KG1 (cell line): ENCODE measurements around the gene COL5A2.
A peak's percentile ranks its signal among the peaks of the same experiment; 100 is the strongest.

Experiments
- DNase-seq: peaks from one replicate; lab custom pipeline; 2025; lab: John Stamatoyannopoulos, UW

COL5A2 gene

DNA sequence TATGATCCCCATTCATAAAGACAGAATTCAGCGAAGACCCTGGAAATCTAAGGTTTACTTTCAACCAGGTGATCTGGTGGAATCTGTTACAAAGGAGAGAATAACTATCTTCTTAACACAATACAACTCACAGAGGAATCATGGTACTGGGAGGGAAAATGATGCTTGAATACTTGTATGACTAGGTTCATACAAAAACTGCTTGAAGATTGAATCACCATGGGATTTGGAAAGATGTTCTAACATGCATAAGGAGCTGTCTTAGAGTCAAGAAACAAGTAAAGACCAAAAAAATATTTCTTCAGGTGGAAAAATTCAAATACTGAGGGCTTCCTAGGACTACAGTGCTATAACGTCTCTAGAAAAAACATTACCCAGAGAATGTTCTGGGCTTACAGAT lies 32.2 kb downstream of the COL5A2 start:
- DNase-seq, result no peak

GRCh38 chr2:189146553-189146952 lies 33.0 kb downstream of the COL5A2 start:
- DNase-seq, result no peak

DNA sequence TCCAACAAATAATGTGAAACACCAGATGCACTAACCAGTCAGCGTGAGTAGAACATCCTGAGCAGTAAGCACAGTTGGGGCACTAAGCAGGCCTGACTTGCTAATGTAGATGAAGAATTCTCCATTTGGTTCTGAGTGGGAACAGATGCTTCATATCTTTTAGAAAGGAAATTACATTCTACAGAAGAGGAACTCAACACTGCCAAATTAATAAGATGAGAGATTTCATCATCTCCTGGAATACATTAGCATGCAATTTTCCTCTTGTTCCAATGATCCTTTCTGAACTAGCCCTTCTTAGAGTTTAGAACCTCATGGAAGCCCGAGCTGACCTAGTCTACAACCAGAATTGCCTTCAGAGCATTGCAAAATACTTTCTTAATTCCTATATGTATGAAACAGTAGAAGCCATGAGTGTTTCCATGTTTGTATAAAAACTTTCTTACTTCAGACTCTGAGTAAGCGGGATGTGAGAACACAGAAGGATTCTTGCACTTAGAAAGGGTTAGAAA lies 34.8 kb downstream of the COL5A2 start:
- no peak for DNase-seq

- no peak for DNase-seq
Observed at GRCh38 chr2:189143925-189144324, 35.6 kb downstream of the COL5A2 start.

DNA sequence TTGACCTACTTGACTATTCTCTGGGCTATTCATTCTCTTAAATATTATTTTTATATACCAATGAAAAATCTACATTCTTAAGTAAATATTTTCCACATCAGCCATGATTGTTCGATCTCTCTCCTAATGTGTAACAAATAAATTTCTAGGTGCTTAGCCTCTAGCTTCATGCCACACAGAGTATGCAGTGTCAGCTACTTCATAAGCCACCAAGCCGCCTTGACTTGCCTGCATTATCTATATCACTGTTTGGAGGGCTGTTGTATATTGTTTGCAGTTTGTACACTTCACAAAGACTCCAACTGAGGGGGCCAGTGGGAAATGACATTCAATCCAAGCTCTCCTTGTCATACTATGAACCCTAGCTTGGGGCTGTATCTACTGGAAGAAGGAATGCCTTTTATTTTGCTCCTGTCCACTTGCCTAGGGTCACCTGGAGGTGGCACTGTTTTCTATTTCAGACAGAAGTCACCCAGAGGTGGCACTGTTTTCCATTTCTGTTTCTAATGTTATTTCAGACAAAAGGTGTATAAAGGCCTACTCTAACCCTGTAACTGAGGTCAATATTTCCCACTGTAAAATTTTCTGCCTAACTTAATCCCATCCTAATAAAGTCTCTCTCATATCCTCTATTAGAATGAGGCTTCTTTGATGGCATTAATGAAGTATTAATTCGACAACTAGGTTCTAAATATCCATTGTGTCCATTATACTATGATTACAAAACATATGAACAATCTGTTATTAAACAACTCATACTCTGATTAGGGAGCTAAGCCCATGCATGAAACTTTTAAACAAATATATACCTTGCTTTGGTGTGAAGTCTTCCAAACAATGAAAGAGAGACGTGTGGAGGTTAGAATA lies 36.4 kb downstream of the COL5A2 start:
- DNase-seq, result peak; percentile 5

DNA sequence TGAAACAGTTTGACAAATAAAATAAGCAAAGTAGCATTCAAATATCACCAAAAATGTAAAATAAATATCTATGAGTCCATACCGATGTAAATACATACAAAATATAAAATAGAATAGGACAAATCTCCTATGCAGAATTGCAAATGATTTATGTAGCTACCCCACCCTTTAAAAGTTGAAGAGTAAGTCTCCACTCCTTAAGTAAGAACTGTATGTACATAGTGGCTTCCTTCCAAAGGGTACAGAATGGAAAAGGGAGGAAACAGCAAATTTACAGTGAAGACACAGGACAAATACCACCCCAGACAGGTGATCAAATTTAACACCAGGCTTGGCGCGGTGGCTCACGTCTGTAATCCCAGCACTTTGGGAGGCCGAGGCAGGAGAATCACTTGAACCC lies 40.8 kb downstream of the COL5A2 start:
- no peak for DNase-seq

- no peak for DNase-seq
Observed at GRCh38 chr2:189137519-189137918, 42.0 kb downstream of the COL5A2 start.

DNA sequence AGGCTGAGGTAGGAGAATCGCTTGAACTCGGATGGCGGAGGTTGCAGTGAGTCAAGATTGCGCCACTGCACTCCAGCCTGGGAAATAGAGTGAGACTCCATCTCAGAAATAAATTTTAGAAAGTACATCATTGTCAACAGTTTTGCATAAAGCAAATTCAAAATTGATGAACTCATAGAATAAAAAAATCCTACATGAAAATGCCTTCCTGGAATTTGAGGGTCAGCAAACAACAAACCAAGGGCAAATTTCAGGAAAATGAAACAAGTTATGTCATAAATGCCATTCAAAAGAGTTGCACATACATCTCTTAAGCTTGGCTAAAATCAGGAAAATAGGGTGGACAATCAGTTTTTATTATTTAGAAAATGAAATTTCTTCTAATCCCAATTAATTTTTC lies 45.1 kb downstream of the COL5A2 start:
- DNase-seq, result no peak

- DNase-seq, result no peak
Observed at GRCh38 chr2:189131991-189132390, 47.6 kb downstream of the COL5A2 start.

GRCh38 chr2:189129971-189130370 lies 49.6 kb downstream of the COL5A2 start:
- no peak for DNase-seq

DNA sequence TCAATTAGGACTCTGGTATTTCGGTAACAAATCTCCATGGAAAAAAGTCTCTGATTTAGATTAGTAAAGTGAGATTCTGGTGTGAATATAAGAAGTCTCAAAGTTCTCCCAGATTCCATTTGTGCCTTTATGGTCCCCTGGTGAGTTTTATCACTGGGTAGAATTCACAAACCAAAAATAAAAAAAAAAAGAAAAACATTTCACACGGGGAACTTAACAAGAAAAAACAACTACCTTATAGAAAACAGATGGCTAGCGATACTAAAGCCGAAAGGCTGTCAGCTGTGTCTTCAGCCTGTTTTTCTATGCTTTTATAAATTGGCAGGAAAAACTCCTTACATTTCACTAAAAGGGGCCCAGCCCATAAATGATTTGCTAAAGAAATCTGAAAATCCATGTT lies 50.6 kb downstream of the COL5A2 start:
- no peak for DNase-seq

DNA sequence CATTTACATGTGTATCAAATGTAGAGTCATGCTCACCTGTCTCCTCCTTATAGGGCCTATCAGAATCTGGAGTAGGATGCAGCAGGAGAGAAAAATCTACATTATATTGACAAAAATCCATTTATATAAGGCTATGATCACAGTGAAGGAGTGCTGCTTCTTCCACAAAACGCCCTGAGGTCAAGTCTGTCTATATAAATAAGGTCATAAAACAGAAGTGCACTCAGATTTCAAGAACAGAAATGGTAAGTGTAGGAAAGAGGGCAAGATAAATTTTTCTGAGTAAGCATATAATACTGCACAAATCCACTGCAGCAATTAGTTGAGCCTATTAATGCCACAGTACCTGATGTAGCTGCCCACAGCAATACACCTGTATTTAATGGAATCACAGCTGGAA lies 51.8 kb downstream of the COL5A2 start:
- no peak for DNase-seq

- no peak for DNase-seq
Observed at GRCh38 chr2:189125195-189125594, 54.4 kb downstream of the COL5A2 start.

DNA sequence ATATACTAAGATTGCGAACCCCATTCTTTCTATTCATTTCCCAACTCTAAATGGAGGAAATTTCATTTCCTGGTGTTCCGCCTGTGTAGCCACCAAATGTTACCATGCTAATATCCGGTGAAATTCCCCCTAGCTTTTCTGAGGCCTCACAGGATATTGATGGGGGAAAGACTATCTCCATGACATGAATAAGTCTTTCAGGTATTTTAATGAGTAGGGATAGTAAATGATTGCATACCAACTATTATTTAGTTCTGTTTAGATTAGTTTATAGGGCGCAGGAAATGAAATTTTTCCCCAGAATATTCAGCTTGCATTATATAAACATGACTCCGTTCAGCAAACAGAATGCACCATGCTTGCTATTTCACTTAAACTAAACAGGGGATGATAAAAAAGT lies 55.4 kb downstream of the COL5A2 start:
- DNase-seq, result no peak

- no peak for DNase-seq
Observed at GRCh38 chr2:189118386-189118785, 61.2 kb downstream of the COL5A2 start.

GRCh38 chr2:189116979-189117378 lies 62.6 kb downstream of the COL5A2 start:
- no peak for DNase-seq

DNA sequence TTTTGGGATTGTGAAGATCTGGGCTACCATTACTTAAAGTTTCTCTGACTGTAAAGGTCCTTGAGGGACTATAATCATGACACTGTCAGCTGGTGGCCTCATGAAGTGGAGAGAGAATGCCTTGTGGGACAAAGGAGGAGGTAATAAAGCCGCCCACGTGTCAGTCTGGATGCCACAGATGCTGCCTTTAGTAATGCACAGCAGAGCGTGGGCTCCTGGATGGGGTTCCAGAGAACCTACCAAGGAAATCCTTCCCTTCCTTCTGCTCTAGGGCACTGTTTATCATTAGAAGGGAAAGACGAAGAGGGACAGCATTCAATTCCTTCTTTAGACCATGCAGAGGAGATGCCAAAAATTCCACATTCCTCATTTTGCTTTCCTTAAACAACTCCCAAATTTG lies 63.5 kb downstream of the COL5A2 start:
- no peak for DNase-seq

DNA sequence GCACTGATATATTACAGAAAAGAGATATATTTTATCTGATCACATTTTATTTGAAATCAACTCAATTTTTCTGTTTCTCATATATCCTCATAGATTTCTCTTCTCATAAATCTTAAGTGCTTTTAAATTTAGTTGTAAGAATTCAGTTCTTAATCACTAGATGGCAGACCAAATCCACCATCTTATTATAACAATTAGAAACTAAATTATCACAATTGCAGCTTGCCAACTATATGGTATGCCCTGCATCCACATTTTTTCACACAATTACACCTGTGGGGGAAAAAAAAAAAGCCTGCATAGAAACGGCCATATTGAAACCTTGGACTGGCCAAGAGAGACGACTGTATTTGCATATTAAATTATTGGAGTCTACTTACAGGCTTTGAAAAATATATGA lies 64.4 kb downstream of the COL5A2 start:
- DNase-seq, result no peak

DNA sequence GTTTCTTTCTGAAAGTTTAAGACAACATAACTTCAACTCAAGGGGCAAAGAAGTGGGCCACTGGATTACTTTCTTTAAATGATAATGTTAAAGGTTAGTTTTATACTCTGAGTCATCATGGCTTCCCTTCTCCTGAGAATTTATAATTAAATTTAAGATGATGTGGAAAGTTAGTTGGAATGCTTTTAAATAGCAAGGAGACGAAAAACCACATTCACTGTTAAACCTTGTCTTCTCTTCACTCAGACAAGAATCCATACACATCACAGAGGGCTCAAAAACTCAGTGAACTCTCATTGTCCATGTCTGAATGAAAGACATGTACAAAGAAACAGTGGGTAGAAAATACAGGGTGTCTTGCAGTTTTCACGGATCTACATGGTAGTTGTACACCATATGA lies 65.6 kb downstream of the COL5A2 start:
- no peak for DNase-seq

DNA sequence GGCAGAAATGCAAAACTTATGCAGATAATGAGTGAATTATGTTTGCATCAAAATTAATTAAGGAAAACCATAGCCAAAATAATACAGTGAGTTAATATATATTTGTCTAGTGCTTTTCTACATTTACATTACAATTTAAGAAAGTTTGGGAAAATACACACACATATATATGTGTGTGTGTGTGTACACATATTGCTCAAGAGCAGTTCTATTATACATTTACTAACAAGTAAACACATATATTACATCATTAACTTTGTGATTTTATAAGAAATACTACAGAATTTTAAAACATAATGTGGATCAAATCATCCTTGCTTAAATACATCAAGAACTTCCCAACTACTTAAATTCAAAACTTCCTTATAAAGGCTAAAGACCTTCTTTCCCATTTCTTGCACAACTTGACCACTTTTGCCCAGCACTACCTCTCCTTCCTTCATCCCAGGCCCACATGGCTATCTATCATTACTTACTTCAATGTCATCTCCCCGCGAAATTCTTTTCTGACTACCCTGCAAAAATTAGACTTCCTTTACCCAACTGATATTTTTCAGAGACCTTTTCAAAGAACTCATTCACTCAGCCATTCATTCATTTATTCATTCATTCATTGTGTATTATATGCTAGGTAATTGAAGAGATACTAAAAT lies 68.4 kb downstream of the COL5A2 start:
- DNase-seq, result no peak

DNA sequence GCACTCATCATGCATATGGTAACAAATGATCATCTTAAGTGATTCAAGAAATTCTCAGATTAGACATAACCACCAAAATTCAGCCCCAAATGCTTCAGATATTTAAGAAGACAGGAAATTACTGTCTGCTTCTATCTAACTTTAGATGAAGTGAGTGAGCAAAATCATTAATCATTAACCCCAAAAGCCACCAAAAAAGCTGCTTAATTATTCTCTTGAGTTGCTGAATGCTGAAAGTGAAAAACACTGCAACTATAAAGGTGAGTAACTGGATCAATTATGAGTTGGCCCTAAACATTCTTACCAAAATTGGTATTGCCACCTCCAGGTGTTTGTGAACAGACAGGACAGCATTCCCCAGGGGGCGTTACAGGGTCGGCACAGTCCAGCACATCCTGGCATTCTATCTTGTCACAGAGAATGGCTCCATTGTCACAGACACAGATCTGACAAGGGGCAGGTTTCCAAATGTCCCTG lies 69.6 kb downstream of the COL5A2 start:
- no peak for DNase-seq

GRCh38 chr2:189104934-189105333 lies 74.6 kb downstream of the COL5A2 start:
- DNase-seq, result no peak

GRCh38 chr2:189102735-189103134 lies 76.8 kb downstream of the COL5A2 start:
- DNase-seq, result no peak
